ENCODE measurements around the gene WDR81.

Gene WDR81

GRCh38 chr17:1742371-1743087, 18.0 kb downstream of the WDR81 start, which contains the start of gene SERPINF2:
Gene SERPINF2, plus strand, starts transcription at chr17:1742871. Its CDS starts 2,125 bp downstream, at chr17:1744996.
- TF ChIP-seq, protein P1, sequence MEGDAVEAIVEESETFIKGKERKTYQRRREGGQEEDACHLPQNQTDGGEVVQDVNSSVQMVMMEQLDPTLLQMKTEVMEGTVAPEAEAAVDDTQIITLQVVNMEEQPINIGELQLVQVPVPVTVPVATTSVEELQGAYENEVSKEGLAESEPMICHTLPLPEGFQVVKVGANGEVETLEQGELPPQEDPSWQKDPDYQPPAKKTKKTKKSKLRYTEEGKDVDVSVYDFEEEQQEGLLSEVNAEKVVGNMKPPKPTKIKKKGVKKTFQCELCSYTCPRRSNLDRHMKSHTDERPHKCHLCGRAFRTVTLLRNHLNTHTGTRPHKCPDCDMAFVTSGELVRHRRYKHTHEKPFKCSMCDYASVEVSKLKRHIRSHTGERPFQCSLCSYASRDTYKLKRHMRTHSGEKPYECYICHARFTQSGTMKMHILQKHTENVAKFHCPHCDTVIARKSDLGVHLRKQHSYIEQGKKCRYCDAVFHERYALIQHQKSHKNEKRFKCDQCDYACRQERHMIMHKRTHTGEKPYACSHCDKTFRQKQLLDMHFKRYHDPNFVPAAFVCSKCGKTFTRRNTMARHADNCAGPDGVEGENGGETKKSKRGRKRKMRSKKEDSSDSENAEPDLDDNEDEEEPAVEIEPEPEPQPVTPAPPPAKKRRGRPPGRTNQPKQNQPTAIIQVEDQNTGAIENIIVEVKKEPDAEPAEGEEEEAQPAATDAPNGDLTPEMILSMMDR (IDR thresholded peaks at IDR 0.05; ENCODE audit: control insufficient read depth, insufficient read depth, low read depth, low read length, missing control alignments) = no peak
- DNase-seq (ENCODE audit: low read depth) = no peak
- H3K4me3 ChIP-seq (ENCODE audit: control insufficient read depth, low read depth, low read length) = no peak within 1 kb of the TSS

GRCh38 chr17:1743088-1743439, 18.6 kb downstream of the WDR81 start:
- no peak overlapping the region for H3K4me3 ChIP-seq (ENCODE audit: control insufficient read depth, low read depth, low read length)
- TF ChIP-seq, protein P1 (IDR thresholded peaks at IDR 0.05; ENCODE audit: control insufficient read depth, insufficient read depth, low read depth, low read length, missing control alignments) = no peak
- DNase-seq (ENCODE audit: low read depth) = no peak

GRCh38 chr17:1744551-1745512, 20.3 kb downstream of the WDR81 start:
- TF ChIP-seq, protein P1 (IDR thresholded peaks at IDR 0.05; ENCODE audit: control insufficient read depth, insufficient read depth, low read depth, low read length, missing control alignments) = no peak
- H3K4me3 ChIP-seq (ENCODE audit: control insufficient read depth, low read depth, low read length) = no peak overlapping the region
- DNase-seq (ENCODE audit: low read depth) = no peak

DNA sequence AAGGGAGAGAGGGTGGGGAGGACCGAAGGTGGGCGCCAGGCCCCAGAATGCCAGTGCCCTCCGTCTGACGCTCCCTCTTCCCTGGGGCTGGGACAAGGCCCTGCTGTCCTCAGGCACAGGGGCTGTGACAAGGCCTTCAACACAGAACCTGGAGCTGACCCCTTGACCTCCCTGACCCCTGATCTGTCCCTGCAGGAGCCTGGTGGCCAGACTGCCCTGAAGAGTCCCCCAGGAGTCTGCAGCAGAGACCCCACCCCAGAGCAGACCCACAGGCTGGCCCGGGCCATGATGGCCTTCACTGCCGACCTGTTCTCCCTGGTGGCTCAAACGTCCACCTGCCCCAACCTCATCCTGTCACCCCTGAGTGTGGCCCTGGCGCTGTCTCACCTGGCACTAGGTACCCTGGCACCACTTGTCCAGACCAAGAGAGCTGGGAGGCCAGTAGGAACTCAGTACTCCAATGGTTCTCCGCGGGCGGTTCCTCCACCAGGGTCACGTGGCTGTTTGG, 21.1 kb downstream of the WDR81 start:
- DNase-seq (ENCODE audit: low read depth) = no peak
- H3K4me3 ChIP-seq (ENCODE audit: control insufficient read depth, low read depth, low read length) = no peak overlapping the region

GRCh38 chr17:1746975-1747543, 22.6 kb downstream of the WDR81 start:
- H3K4me3 ChIP-seq (ENCODE audit: control insufficient read depth, low read depth, low read length) = no peak overlapping the region
- DNase-seq (ENCODE audit: low read depth) = no peak
- TF ChIP-seq, protein P1 (IDR thresholded peaks at IDR 0.05; ENCODE audit: control insufficient read depth, insufficient read depth, low read depth, low read length, missing control alignments) = no peak

More for the DNA sequence above, 21.1 kb downstream of the WDR81 start:
- TF ChIP-seq, protein P1 (IDR thresholded peaks at IDR 0.05; ENCODE audit: control insufficient read depth, insufficient read depth, low read depth, low read length, missing control alignments) = no peak

- no peak for DNase-seq (ENCODE audit: low read depth)
- H3K4me3 ChIP-seq (ENCODE audit: control insufficient read depth, low read depth, low read length) = no peak overlapping the region
- TF ChIP-seq, protein P1 (IDR thresholded peaks at IDR 0.05; ENCODE audit: control insufficient read depth, insufficient read depth, low read depth, low read length, missing control alignments) = no peak
Measured at GRCh38 chr17:1750628-1751027, 26.1 kb downstream of the WDR81 start.
